HEK293 (cell line): ENCODE results near the gene SOX5.

Experiments
- CTCF ChIA-PET: fragments of 350-600 bp; formaldehyde crosslinking; extraction: SDS; loops from one replicate; lab custom pipeline; 2021; ENCODE audit warnings: antibody characterized with exemption; lab: Yijun Ruan, JAX
- POLR2A ChIA-PET: fragments of 300-600 bp; formaldehyde crosslinking; extraction: SDS; loops from one replicate; lab custom pipeline; 2020; ENCODE audit warnings: antibody characterized with exemption, inconsistent platforms; lab: Yijun Ruan, JAX
- H3K27ac ChIP-seq: fragments of 200-500 bp; sonication (Bioruptor generic); 2 replicates; pipeline ENCODE4 v1.5.1; 2014; ENCODE audit warnings: low read depth, low read length, control low read depth, inconsistent platforms; ENCODE audit errors: extremely low read depth
- H3K36me3 ChIP-seq, 2 experiments: fragments of 200-500 bp in 1 of 2; sonication (Bioruptor generic) in 1 of 2; 1 replicate in 1 of 2; 2 replicates in 1 of 2; pipeline ENCODE4 v1.5.1; 2014 to 2017; ENCODE audit warnings: inconsistent platforms in 2 of 2, low read length in 2 of 2; ENCODE audit not compliant: control insufficient read depth in 2 of 2, insufficient read depth in 1 of 2
- H3K4me1 ChIP-seq: fragments of 200-500 bp; sonication (Bioruptor generic); 2 replicates; pipeline ENCODE4 v1.5.1; 2014; ENCODE audit warnings: mild to moderate bottlenecking, low read length, inconsistent platforms; ENCODE audit not compliant: control insufficient read depth, insufficient read depth
- H3K4me3 ChIP-seq: 2 replicates; pipeline ENCODE4 v1.5.1; 2011; ENCODE audit warnings: low read depth, mild to moderate bottlenecking, control low read depth, low read length, moderate library complexity
- H3K9me3 ChIP-seq: fragments of 200-500 bp; sonication (Bioruptor generic); 2 replicates; pipeline ENCODE4 v1.5.1; 2014; ENCODE audit warnings: low read depth, low read length, inconsistent platforms; ENCODE audit not compliant: control insufficient read depth, insufficient read depth
- BCL6B ChIP-seq: fragments of 450-650 bp; formaldehyde crosslinking; IDR thresholded peaks from 2 replicates; pipeline ENCODE4 v1.5.1; 2017; ENCODE audit warnings: missing biosample characterization, missing genetic modification characterization
- IKZF3 ChIP-seq: fragments of 450-650 bp; IDR thresholded peaks from 2 replicates; pipeline ENCODE4 v1.5.0; 2018; ENCODE audit warnings: missing biosample characterization, mild to moderate bottlenecking, missing genetic modification characterization, moderate library complexity
- KLF17 ChIP-seq: fragments of 450-650 bp; formaldehyde crosslinking; IDR thresholded peaks from 2 replicates; pipeline ENCODE4 v1.5.1; 2016; ENCODE audit warnings: missing biosample characterization, missing genetic modification characterization
- ZBTB1 ChIP-seq: fragments of 450-650 bp; formaldehyde crosslinking; IDR thresholded peaks from 2 replicates; pipeline ENCODE4 v1.5.1; 2016; ENCODE audit warnings: missing biosample characterization, missing genetic modification characterization
- ZBTB10 ChIP-seq: fragments of 450-650 bp; formaldehyde crosslinking; IDR thresholded peaks from 2 replicates; pipeline ENCODE4 v1.5.1; 2016; ENCODE audit warnings: missing biosample characterization, missing genetic modification characterization
- ZBTB17 ChIP-seq: fragments of 450-650 bp; formaldehyde crosslinking; IDR thresholded peaks from 2 replicates; pipeline ENCODE4 v1.5.1; 2016; ENCODE audit warnings: missing biosample characterization, missing genetic modification characterization
- ZFP3 ChIP-seq: fragments of 450-650 bp; formaldehyde crosslinking; IDR thresholded peaks from 2 replicates; pipeline ENCODE4 v1.5.1; 2016; ENCODE audit warnings: low read depth, missing biosample characterization, missing genetic modification characterization
- ZNF335 ChIP-seq: fragments of 450-650 bp; formaldehyde crosslinking; conservative IDR thresholded peaks from 2 replicates; pipeline ENCODE4 v1.5.1; 2016; ENCODE audit warnings: missing biosample characterization, missing genetic modification characterization
- ZNF341 ChIP-seq: fragments of 450-650 bp; formaldehyde crosslinking; IDR thresholded peaks from 2 replicates; pipeline ENCODE4; 2016; ENCODE audit warnings: low read depth, missing biosample characterization, missing genetic modification characterization
- ZNF571 ChIP-seq: fragments of 450-650 bp; formaldehyde crosslinking; IDR thresholded peaks from 2 replicates; pipeline ENCODE4 v1.5.0; 2017; ENCODE audit warnings: missing biosample characterization, missing genetic modification characterization
- TF ChIP-seq, protein P1 (sequence below): fragments of 450-650 bp; formaldehyde crosslinking; IDR thresholded peaks from 2 replicates; pipeline ENCODE4 v1.5.1; 2016; ENCODE audit warnings: missing biosample characterization, missing genetic modification characterization, low read depth
- TF ChIP-seq, protein P2 (sequence below): fragments of 450-650 bp; formaldehyde crosslinking; conservative IDR thresholded peaks from 2 replicates; pipeline ENCODE4 v1.5.1; 2016; ENCODE audit warnings: low read depth, missing biosample characterization, missing genetic modification characterization

SOX5 gene

DNA sequence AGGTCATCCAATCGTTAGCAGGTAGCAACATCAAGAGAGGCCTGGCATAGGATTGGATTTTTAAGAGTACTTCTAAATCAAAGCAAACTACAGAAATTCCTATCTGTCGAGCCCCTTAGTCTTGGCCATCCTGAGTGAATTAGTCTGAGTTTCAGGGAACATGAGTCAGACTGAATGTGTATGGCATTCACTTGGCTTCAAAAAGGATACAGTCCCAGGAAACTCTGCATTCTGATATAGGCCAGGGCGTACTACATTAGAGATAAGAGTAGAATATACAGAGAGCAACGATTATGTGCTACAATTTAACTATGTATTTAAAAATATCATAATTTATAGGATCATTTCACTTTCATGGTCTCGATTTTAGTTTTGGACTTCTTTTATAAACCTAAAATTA lies 242.2 kb downstream of the SOX5 start (continued):
- TF ChIP-seq ZBTB10 (tag by site-specific recombination): no peak
- no peak for TF ChIP-seq ZFP3 (tag by site-specific recombination)
- TF ChIP-seq, protein P1, sequence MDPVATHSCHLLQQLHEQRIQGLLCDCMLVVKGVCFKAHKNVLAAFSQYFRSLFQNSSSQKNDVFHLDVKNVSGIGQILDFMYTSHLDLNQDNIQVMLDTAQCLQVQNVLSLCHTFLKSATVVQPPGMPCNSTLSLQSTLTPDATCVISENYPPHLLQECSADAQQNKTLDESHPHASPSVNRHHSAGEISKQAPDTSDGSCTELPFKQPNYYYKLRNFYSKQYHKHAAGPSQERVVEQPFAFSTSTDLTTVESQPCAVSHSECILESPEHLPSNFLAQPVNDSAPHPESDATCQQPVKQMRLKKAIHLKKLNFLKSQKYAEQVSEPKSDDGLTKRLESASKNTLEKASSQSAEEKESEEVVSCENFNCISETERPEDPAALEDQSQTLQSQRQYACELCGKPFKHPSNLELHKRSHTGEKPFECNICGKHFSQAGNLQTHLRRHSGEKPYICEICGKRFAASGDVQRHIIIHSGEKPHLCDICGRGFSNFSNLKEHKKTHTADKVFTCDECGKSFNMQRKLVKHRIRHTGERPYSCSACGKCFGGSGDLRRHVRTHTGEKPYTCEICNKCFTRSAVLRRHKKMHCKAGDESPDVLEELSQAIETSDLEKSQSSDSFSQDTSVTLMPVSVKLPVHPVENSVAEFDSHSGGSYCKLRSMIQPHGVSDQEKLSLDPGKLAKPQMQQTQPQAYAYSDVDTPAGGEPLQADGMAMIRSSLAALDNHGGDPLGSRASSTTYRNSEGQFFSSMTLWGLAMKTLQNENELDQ: no peak
- no peak for TF ChIP-seq ZBTB17 (tag by site-specific recombination)
- TF ChIP-seq ZNF341 (tag by site-specific recombination): no peak
- no peak for TF ChIP-seq ZNF335 (tag by site-specific recombination)
- no peak for TF ChIP-seq ZBTB1 (tag by site-specific recombination)
- TF ChIP-seq ZNF571 (tag by site-specific recombination): no peak
- TF ChIP-seq, all 188 proteins: peak for 0

DNA sequence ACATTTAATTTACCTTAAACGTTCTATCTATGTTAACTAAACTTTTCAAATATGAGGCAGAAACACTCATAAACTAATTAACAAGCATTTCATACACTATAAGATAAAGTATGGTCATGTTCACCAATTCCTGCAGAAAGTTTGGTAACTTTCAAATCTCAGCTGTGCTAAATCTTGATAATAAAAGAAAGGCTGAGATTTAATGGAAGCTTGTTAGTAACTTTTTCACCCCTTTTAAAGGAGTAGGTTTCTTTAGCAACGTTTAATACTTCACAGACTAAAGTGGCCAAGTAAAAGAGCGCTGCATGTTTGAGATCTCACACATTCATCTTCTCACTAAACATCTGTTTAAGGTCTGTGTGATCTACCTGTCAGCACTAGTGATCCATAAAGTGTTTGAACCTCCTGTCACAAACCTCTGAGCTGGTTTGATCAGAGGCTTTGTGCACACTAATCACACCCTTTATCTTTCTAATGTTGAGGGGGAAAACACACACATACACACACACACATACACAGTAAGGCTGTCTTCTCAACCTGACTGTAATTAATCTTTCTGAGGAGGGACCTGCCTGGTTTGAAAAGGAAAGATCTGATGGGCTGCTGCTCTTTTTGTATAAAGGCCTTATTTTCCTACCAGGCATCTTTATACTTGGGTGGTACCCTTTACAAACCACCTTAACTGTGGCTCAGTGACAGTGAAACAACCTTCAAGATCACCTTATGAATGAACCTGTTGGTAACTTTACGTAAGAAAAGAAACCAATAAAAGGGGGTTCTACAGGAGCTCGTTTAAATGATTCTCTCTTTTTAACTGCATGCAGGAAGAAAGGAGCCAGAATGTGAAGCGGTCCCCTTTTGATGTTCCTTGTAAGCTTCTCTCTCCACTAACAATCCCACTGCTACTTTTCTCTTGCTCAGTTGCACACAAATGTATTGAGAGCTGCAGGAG lies 244.2 kb downstream of the SOX5 start:
- Histone ChIP-seq H3K4me3 (no peak overlapping the region), H3K4me1 (no peaks in the 10 kb centered on the region), H3K27ac (no peak overlapping the region), H3K36me3 (no peaks in the 10 kb centered on the region), H3K9me3 (no peaks in the 10 kb centered on the region)
- TF ChIP-seq, protein P2, sequence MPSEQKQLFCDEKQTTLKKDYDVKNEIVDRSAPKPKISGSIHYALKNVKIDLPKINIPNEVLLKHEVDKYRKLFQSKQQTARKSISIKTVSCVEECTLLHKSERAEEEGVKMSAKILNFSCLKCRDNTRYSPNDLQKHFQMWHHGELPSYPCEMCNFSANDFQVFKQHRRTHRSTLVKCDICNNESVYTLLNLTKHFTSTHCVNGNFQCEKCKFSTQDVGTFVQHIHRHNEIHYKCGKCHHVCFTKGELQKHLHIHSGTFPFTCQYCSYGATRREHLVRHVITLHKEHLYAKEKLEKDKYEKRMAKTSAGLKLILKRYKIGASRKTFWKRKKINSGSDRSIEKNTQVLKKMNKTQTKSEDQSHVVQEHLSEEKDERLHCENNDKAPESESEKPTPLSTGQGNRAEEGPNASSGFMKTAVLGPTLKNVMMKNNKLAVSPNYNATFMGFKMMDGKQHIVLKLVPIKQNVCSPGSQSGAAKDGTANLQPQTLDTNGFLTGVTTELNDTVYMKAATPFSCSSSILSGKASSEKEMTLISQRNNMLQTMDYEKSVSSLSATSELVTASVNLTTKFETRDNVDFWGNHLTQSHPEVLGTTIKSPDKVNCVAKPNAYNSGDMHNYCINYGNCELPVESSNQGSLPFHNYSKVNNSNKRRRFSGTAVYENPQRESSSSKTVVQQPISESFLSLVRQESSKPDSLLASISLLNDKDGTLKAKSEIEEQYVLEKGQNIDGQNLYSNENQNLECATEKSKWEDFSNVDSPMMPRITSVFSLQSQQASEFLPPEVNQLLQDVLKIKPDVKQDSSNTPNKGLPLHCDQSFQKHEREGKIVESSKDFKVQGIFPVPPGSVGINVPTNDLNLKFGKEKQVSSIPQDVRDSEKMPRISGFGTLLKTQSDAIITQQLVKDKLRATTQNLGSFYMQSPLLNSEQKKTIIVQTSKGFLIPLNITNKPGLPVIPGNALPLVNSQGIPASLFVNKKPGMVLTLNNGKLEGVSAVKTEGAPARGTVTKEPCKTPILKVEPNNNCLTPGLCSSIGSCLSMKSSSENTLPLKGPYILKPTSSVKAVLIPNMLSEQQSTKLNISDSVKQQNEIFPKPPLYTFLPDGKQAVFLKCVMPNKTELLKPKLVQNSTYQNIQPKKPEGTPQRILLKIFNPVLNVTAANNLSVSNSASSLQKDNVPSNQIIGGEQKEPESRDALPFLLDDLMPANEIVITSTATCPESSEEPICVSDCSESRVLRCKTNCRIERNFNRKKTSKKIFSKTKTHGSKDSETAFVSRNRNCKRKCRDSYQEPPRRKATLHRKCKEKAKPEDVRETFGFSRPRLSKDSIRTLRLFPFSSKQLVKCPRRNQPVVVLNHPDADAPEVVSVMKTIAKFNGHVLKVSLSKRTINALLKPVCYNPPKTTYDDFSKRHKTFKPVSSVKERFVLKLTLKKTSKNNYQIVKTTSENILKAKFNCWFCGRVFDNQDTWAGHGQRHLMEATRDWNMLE (tag by site-specific recombination): no peak
- TF ChIP-seq IKZF3 (tag by site-specific recombination) (no peak), KLF17 (no peak), BCL6B (no peak)
- POLR2A ChIA-PET: no interaction called here
- CTCF ChIA-PET: no interaction called here
